GM13977 (cell line): ENCODE data around the gene CCDC32.

Experiments used
- DNase-seq: peaks from one replicate; pipeline ENCODE4 v3.0.0; 2012; ENCODE audit warnings: low spot score
- CTCF ChIP-seq: IDR thresholded peaks from 2 replicates; pipeline ENCODE4 v1.5.1; 2012; ENCODE audit warnings: mild to moderate bottlenecking, control low read depth; ENCODE audit not compliant: insufficient read depth; ENCODE audit errors: extremely low read depth, missing control alignments
- in situ Hi-C: fragments of 300-500 bp; cut with MboI; formaldehyde crosslinking; loops from one replicate; pipeline ENCODE4 v1.12.0; 2022; ENCODE audit warnings: low sequenced_read_pairs, low pct_unique_long_range_greater_than_20kb, mixed read lengths, inconsistent platforms; ENCODE audit not compliant: unreplicated experiment

CCDC32 gene

GRCh38 chr15:40567111-40567510 is 2.3 kb upstream of the CCDC32 start:
- TF ChIP-seq CTCF, result peak; percentile 49
- in situ Hi-C loops, result no loop called here
- DNase-seq, result no peak

GRCh38 chr15:40565333-40566238 is 744 bp upstream of the CCDC32 start:
- in situ Hi-C loops, result no loop called here
- no peak for DNase-seq
- TF ChIP-seq CTCF, result no peak

GRCh38 chr15:40563426-40563825 is 1.4 kb downstream of the CCDC32 start:
- no peak for TF ChIP-seq CTCF
- in situ Hi-C loops, result no loop called here
- DNase-seq, result no peak

- DNase-seq, result no peak
- in situ Hi-C loops, result no loop called here
- TF ChIP-seq CTCF, result no peak
Observed at GRCh38 chr15:40562691-40563090, 2.2 kb downstream of the CCDC32 start.

- in situ Hi-C loops, result no loop called here
- no peak for DNase-seq
- no peak for TF ChIP-seq CTCF
Observed at GRCh38 chr15:40558952-40559742, 5.7 kb downstream of the CCDC32 start.

- DNase-seq, result no peak
- TF ChIP-seq CTCF, result no peak
- in situ Hi-C loops, result no loop called here
Observed at GRCh38 chr15:40555876-40556275, 9.0 kb downstream of the CCDC32 start.
